HG03520 (cell line): ENCODE results near the gene SIGLEC7.

ENCODE experiments used
- ATAC-seq: cut with Tn5 transposase; IDR thresholded peaks from one replicate; pipeline ENCODE4 v1.9.1; 2021; ENCODE audit warnings: mild to moderate bottlenecking, moderate library complexity; ENCODE audit not compliant: unreplicated experiment

Gene SIGLEC7

DNA sequence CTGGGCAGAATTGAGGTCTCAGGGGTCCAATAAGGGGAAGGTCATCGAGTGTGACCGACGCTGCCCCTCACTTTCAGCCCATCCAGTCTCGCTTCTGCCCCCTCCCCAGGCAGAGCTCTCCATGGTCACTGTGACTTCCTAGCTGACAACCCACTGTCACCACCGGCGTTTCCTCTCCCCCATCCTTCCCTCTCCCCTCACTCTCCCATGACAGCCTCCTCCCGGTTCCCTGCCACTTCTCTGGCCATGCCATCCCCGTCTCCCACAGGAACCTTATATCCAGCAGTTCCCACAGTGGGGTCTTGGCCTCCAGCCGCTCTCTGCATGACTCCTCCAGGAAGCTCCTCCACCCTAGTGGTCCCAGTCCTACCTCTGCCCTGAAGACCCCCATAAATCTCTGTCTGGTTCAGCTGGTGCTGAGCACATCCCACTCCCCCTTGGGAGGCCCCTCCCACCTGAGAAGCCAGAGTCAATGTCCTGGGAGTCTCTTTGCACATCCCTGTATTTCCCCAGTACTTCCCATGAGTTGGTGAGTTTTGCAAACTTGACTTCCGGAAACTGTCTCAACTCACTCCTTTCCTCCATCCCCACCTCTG, 58.1 kb downstream of the SIGLEC7 start:
- ATAC-seq: no peak

DNA sequence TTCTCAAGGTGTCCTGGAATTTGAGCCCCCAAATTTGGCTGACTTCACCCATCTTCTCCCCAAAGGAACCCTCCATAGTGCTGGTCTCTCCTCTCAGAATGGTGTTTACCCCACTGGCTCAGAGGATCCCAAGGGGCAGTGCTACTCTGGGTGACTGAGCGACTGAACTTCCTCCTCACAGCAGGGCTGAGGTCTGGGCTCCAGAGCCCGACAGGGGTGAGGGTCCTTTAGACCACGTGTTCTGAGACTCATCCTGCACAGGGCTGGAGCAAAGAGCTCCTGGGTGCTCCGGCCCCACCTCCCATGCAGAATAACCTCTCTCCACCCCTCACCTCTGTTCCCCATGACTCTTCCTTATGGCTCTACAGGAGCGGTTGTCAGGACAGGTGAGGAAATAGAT, 59.6 kb downstream of the SIGLEC7 start:
- ATAC-seq: no peak
